Occipital lobe (tissue), 2 donors: ENCODE results near the gene FCRLB. TPM values are rescaled to one million over a fixed set of nuclear protein-coding genes. Genes with fewer than 3 reads are reported as not detected.
"Not testable (repeated sequence)": the region's sequence is repeated elsewhere in the genome, so short reads cannot be mapped to it uniquely, and the experiment has no call there.

Source experiments
- DNase-seq: peaks from one replicate; lab custom pipeline; 2025; lab: John Stamatoyannopoulos, UW
- total RNA-seq: library from RNA; depleted of rRNA; stranded (reverse); fragments of >200 nt; gene quantifications from one replicate; pipeline ENCODE4 v1.2.3, GENCODE V29; 2014

Gene FCRLB
- 3.1 TPM for total RNA-seq

DNA sequence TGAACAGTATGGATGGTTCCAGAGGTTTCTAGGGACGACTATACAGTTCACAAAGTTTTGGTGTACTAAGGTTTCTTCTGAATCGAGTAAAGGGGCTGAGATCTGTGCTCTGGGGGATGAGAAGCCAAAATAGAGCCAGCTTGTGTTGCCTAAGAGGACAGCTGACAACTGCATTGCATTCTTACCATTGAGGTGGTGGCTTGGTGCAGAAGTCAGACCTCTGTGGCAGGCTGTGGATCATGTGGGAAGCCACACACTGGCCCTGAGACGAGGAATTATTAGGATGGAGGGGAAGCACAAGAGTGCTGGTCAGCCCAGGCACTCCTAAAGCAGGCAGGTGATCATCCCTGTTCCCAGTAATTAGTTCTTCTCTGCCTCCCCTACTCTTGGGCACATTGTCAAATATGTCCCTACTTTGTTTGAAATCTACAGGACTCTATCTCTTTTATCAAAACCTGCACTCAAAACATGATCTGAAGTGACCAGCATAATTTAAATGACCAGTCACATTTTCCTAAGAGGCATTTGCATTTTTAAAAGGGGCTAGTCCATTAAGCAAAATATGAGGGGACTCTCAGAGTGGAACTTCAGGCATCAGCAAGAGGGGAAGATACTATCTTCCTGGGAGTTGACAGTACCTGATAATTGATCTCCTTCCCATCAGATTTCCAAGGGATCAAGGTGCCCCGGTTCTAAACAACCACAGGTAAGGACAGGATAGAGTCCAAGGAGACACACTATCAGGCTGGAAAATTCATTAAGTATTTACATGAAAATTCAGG, at the start of gene FCRLB:
FCRLB (plus strand) TSS at position 589 of the 782 bp plus-strand sequence. CDS start 1,129 bp downstream, outside the sequence.
- no peak for DNase-seq

GRCh38 chr1:161673437-161673836, 47.9 kb upstream of the FCRLB start:
- DNase-seq: not testable (repeated sequence)

GRCh38 chr1:161674447-161674846, 46.9 kb upstream of the FCRLB start:
- DNase-seq: not testable (repeated sequence)

GRCh38 chr1:161674908-161675307, 46.4 kb upstream of the FCRLB start:
- DNase-seq: not testable (repeated sequence)

DNA sequence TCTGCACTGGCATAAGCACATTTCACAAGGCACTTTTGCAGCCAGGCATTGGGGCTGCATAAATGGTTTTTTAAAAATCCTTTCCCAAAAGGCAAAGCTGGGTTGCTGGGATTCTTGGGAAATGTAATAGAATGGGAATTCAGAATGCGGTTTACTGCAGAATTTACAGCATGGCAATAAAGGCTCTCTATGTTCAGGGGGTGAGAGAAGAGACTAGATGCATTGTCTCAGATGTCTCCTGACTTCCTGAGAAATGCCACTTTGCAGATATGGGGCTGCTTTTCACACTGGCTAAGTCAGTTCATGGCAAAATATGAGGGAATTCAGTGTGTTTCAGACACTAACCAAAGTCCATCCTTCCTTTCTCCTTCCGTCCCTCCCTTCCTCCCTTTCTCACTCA, 44.9 kb upstream of the FCRLB start:
- DNase-seq: no peak

GRCh38 chr1:161676958-161677689, 44.2 kb upstream of the FCRLB start:
- DNase-seq: no peak

DNA sequence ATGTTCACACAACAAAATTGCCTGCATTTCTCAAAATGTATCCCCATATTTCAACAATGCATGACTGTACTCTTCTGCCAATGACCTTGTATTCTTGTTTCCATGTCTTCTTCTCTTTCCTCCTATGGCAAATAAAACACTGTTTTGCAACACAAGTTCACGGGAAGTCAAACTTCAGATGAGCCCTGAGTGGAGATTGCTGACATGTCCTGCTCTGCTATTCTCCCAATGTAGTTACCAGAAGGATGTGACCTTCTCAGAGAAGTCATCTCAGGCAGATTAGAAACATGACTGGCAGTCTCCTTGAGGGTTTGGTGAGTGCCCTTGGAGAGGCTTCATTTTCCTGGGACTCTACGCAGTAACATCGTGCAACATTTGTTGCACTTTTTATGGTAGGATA, 42.8 kb upstream of the FCRLB start:
- DNase-seq: no peak

- DNase-seq: no peak
Measured at GRCh38 chr1:161681879-161682278, 39.5 kb upstream of the FCRLB start.

GRCh38 chr1:161688946-161689345, 32.4 kb upstream of the FCRLB start:
- no peak for DNase-seq

GRCh38 chr1:161691846-161692245, 29.5 kb upstream of the FCRLB start:
- no peak for DNase-seq

DNA sequence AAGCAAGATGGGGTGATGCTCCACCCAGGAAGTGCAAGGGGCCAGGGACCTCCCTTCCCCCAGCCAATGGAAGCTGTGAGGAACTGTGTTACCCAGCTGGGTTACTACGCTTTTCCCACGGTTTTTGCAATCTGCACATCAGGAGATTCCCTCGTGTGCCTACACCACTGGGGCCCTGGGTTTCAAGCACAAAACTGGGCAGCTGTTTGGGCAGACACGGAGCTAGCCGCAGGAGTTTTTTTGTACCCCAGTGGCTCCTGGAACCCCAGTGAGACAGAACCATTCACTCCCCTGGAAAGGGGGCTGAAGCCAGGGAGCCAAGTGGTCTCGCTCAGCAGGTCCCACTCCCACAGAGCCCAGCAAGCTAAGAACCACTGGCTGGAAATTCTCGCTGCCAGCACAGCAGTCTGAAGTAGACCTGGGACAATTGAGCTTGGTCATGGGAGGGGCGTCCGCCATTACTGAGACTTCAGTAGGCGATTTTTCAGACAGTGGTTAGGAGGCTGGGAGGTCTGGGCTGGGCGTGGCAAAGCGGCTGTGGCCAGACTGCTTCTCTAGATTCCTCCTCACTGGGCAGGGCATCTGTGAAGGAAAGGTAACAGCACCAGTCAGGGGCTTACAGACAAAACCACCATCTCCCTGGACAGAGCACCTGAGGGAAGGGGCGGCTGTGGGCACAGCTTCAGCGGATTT, 28.2 kb upstream of the FCRLB start:
- not testable (repeated sequence) for DNase-seq

DNA sequence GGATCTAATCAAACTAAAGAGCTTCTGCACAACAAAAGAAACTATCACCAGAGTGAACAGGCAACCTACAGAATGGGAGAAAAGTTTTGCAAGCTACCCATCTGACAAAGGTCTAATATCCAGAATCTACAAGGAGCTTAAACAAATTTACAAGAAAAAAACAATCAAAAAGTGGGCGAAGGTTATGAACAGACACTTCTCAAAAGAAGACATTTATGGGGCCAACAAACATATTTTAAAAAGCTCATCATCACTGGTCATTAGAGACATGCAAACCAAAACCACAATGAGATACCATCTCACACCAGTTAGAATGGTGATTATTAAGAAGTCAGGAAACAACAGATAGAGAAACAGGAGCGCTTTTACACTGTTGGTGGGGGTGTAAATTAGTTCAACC, 23.0 kb upstream of the FCRLB start:
- DNase-seq: not testable (repeated sequence)

- DNase-seq: no peak
Measured at GRCh38 chr1:161702250-161702649, 19.1 kb upstream of the FCRLB start.

- DNase-seq: no peak
Measured at GRCh38 chr1:161705537-161705936, 15.8 kb upstream of the FCRLB start.

DNA sequence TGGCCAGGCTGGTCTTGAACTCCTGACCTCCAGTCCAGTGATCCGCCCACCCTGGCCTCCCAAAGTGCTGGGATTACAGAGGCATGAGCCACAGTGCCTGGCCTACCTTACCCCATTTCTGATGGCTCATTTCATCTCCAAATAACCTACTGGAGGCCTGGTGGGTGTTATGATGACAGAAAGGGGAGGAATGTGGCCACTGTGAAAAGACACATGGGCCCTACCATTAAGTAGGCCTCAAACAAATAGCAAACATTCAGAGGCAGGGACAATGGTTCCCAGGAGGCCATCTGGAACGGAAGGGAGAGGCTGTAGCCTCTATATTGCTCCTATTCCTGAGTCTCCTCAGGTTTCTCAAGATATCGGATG, 15.2 kb upstream of the FCRLB start:
- no peak for DNase-seq

DNA sequence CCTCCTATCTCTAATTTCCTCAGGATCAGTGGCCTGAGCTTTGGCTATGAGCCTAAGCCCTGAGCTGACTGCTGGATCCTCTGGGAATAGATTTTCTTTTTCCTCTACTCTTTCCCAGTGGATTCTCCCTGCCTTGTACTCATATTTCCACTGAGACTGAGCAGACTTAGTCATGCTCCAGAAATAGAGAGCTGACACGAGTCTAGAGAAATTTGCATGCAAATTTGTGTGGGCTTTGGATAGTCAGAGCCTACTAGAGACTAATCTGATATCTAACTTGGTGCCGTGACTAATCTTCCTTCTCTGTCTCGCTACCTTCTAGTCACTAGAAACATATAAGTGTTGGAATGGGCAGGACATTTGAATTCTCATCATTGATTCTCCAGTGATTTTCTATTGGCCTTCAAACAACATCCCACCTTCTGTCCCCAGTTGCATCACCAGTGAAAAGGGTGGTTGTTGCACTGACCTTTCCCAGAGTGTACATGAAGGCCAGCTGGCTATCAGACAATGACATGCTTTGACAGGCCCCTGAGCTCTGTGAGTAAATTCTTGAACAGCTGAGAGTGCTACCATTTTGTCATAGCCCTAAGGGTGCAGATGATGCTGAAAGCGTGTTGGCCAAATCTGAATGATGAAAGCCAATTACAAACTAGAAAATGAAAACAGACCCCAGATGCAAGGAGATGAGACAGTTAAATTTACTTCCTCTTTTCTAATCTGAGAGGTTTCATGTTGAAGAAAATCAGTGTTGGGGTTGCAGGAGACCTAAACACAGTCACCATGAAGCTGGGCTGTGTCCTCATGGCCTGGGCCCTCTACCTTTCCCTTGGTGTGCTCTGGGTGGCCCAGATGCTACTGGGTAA, 14.6 kb upstream of the FCRLB start, which contains the start of gene FCRLA:
FCRLA (plus strand) TSS at position 748 of the 866 bp plus-strand sequence; CDS start at position 784, 36 bp downstream.
- DNase-seq: peak; percentile 15

- DNase-seq: no peak
Measured at GRCh38 chr1:161707503-161707902, 13.8 kb upstream of the FCRLB start.

- no peak for DNase-seq
Measured at GRCh38 chr1:161709373-161709772, 12.0 kb upstream of the FCRLB start.

- DNase-seq: no peak
Measured at GRCh38 chr1:161710560-161710959, 10.8 kb upstream of the FCRLB start.

GRCh38 chr1:161718559-161719324, 2.6 kb upstream of the FCRLB start:
- no peak for DNase-seq

- no peak for DNase-seq
Measured at GRCh38 chr1:161719325-161719611, 2.1 kb upstream of the FCRLB start.
